Measurements from ENCODE around the gene TUBA8. TPM values are rescaled to one million over a fixed set of nuclear protein-coding genes. Genes with fewer than 3 reads are reported as not detected.
"Not testable (repeated sequence)": the region's sequence is repeated elsewhere in the genome, so short reads cannot be mapped to it uniquely, and the experiment has no call there.

Gene TUBA8
- total RNA-seq, 1 experiment from 2014 or later, result 0.50 TPM

DNA sequence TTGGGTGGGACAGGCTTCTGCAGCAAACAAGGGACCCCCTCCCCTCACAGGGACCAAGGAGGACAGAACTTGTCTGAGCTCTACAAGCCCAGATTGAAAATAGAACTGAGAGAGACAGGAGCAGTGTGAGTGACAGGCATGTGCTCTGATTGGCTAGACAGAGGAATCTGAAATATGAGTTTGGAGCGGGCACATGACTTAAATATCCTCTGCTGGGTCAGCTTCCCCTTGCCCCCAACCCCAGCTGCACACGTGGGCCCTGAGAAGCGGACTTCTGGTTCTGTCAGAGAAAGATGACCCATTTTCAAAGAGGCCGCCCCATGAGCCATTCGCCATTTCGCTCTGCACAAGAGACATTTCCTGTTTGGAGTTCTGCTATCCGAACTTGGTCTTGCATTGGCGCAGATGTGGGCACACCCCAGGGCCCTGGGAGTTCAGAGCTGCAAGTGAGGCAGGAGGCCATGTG is 5.3 kb downstream of the TUBA8 start:
- in situ Hi-C loops (cut with HindIII; ENCODE audit: low pct_unique_long_range_greater_than_20kb, low sequenced_read_pairs), result no loop called here

GRCh38 chr22:18116634-18117033 is 6.0 kb downstream of the TUBA8 start:
- in situ Hi-C loops (cut with HindIII; ENCODE audit: low pct_unique_long_range_greater_than_20kb, low sequenced_read_pairs), result no loop called here
- no peak for DNase-seq (ENCODE audit: low read depth, low spot score)

More for the DNA sequence above, 5.3 kb downstream of the TUBA8 start:
- DNase-seq (ENCODE audit: low read depth, low spot score), result no peak

DNA sequence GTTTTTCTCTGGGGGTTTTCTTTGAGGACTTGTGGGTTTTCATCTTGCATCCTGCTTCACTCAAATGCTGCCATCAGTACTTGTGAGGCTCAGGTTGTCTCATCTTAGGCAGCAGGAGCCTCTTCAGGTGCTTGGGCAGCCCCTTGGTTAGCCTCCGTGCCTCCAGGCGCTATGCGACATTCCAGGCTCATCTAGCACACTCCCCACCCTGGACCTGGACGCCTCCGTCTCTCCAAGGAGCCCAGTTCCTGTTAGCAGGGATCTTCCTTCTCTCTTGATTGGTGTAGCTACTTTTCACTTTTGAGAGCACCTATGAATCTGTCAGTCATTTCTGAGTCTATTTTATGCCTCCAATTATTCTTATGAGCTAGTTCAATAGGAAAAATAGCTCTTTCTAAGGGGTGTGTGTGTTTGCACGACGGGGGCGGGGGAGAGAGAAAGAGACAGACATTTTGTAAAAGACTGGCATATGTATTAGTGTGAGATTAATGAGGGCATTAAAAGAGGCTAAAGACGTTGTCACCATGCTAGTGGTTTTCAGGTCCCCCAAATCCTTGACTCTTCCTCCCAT is 7.8 kb downstream of the TUBA8 start:
- in situ Hi-C loops (cut with HindIII; ENCODE audit: low pct_unique_long_range_greater_than_20kb, low sequenced_read_pairs), result no loop called here
- DNase-seq (ENCODE audit: low read depth, low spot score), result no peak

- in situ Hi-C loops (cut with HindIII; ENCODE audit: low pct_unique_long_range_greater_than_20kb, low sequenced_read_pairs), result no loop called here
- peak; percentile 62 for DNase-seq (ENCODE audit: low read depth, low spot score)
Measured at GRCh38 chr22:18119409-18120110, 9.0 kb downstream of the TUBA8 start.

GRCh38 chr22:18120857-18121256 is 10.2 kb downstream of the TUBA8 start:
- in situ Hi-C loops (cut with HindIII; ENCODE audit: low pct_unique_long_range_greater_than_20kb, low sequenced_read_pairs), result no loop called here
- DNase-seq (ENCODE audit: low read depth, low spot score), result no peak

DNA sequence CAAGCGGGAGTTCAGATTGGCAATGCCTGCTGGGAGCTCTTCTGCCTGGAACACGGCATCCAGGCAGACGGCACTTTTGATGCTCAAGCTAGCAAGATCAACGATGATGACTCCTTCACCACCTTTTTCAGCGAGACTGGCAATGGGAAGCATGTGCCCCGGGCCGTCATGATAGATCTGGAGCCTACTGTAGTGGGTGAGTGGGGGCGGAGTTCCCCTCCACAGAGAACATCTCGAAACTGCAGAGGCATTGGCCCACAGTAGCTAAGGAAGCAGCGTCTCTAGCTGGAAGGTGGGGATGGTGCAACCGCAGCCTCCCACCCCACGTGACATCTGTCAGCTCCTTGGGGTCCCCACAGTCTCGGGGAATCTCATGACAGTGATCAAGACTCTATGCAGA is 10.9 kb downstream of the TUBA8 start:
- DNase-seq (ENCODE audit: low read depth, low spot score), result no peak
- in situ Hi-C loops (cut with HindIII; ENCODE audit: low pct_unique_long_range_greater_than_20kb, low sequenced_read_pairs), result no loop called here

DNA sequence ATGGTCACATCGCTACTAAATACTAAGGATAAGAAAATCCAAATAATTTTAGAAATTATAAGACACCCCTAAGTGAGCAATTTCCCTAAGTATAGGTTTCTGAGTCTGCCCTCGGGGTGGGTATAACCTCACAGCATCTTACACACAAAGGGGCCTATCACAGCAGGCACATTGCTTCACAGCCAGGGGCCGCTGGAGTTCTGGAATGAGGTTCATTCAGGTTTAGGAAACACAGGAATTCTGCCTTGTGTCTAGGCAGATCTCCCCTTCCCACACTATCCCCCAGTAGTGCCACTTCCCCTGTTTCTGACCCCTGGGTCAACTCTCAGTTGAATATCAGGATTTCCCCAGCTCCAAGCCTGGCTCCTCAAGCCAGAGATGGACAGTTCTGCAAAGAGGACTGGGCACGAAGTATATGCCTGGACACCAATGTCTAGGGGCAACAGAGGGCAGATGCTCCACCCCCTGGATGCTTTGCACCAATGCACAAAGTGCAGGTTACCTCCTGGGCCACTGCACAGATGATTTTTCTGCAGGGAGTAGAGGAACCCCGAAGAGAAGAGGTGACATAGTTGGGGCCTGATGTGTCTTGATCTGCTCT is 11.4 kb downstream of the TUBA8 start:
- peak; percentile 49 for DNase-seq (ENCODE audit: low read depth, low spot score)
- in situ Hi-C loops (cut with HindIII; ENCODE audit: low pct_unique_long_range_greater_than_20kb, low sequenced_read_pairs), result no loop called here

DNA sequence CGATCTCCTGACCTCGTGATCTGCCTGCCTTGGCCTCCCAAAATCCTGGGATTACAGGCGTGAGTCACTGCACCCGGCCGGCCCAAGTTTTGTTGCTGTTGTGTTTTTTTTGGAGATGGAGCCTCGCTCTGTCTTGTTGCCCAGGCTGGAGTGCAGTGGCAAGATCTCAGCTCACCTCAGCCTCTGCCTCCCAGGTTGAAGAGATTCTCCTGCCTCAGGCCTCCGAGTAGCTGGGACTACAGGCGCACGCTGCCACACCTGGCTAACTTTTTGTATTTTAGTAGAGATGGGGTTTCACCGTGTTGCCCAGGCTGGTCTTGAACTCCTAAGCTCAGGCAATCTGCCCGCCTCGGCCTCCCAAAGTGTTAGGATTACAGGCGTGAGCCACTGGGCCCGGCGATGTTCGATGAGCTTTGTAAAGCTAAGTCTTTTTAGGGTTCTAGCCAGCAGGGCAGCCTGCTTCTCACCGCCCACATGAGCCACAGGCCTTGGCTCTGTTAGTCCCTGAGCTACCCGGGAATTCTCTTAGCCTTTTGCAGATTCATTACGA is 12.9 kb downstream of the TUBA8 start:
- DNase-seq (ENCODE audit: low read depth, low spot score); in situ Hi-C loops (cut with HindIII; ENCODE audit: low pct_unique_long_range_greater_than_20kb, low sequenced_read_pairs): not testable (repeated sequence)

DNA sequence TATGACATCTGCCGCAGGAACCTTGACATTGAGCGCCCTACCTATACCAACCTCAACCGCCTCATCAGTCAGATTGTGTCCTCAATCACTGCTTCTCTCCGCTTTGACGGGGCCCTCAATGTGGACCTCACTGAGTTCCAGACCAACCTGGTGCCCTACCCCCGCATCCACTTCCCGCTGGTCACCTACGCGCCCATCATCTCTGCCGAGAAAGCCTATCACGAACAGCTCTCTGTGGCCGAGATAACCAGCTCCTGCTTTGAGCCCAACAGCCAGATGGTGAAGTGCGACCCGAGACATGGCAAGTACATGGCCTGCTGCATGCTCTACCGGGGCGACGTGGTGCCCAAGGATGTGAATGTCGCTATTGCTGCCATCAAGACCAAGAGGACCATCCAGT is 16.0 kb downstream of the TUBA8 start:
- in situ Hi-C loops (cut with HindIII; ENCODE audit: low pct_unique_long_range_greater_than_20kb, low sequenced_read_pairs), result no loop called here

GRCh38 chr22:18130018-18130417 is 19.4 kb downstream of the TUBA8 start:
- DNase-seq (ENCODE audit: low read depth, low spot score), result no peak
- in situ Hi-C loops (cut with HindIII; ENCODE audit: low pct_unique_long_range_greater_than_20kb, low sequenced_read_pairs), result no loop called here

More for the DNA sequence above, 16.0 kb downstream of the TUBA8 start:
- DNase-seq (ENCODE audit: low read depth, low spot score), result no peak

DNA sequence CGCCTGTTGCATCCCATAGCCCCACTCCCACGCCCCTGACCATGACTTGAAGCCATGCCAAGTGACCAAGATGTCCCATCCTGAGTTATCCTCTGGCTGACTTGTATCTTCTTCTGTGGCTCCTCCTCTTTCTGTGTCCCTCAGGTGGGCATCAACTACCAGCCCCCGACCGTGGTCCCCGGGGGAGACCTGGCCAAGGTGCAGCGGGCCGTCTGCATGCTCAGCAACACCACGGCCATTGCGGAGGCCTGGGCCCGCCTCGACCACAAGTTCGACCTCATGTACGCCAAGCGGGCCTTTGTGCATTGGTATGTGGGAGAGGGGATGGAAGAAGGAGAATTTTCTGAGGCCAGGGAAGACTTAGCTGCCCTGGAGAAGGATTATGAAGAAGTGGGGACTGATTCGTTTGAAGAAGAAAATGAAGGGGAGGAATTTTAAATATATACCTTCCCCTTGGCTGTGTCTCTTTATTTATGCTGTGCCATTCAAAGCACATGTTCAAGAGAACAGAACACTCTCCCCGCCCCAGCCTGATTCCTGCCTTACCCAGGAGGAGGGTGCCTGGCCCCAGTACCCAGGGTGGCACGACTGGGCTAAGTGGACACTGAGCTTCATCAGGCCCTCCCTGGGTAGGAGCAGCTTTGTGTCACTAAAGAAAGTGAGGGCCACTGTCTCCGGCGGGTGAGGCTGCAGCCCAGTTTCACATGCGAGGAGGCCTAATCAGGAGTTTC is 20.3 kb downstream of the TUBA8 start:
- in situ Hi-C loops (cut with HindIII; ENCODE audit: low pct_unique_long_range_greater_than_20kb, low sequenced_read_pairs), result no loop called here
- no peak for DNase-seq (ENCODE audit: low read depth, low spot score)

DNA sequence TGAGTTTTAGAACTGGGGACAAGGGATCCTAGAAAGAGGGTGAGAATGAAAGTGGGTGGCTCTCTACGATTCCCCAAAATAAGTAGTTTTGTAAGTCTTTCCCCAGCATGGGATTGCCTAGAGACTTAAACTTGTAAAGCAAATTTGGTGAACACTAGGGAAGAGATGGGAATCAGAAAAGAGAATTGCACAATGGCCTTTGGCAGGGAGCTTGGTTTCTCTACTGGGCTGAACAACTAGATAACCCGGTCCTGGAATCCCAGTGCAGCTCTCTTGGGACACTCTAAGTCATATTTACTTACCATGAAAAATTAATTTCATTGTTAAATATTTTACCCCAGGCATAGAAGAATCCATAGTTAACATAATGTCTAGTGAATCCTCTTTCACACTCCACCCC is 22.8 kb downstream of the TUBA8 start:
- in situ Hi-C loops (cut with HindIII; ENCODE audit: low pct_unique_long_range_greater_than_20kb, low sequenced_read_pairs), result no loop called here
- DNase-seq (ENCODE audit: low read depth, low spot score), result no peak

- in situ Hi-C loops (cut with HindIII; ENCODE audit: low pct_unique_long_range_greater_than_20kb, low sequenced_read_pairs), result no loop called here
- no peak for DNase-seq (ENCODE audit: low read depth, low spot score)
Measured at GRCh38 chr22:18136563-18137320, 26.1 kb downstream of the TUBA8 start.

DNA sequence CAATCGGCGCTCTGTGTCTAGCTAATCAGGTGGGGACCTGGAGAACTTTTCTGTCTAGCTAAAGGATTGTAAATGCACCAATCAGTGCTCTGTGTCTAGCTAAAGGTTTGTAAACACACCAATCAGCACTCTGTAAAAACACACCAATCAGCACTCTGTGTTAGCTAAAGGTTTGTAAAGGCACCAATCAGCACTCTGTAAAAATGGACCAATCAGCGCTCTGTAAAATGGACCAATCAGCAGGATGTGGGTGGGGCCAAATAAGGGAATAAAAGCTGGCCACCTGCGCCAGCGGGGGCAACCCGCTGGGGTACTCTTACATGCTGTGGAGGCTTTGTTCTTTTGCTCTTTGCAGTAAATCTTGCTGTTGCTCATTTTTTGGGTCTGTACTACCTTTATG is 30.4 kb downstream of the TUBA8 start:
- in situ Hi-C loops (cut with HindIII; ENCODE audit: low pct_unique_long_range_greater_than_20kb, low sequenced_read_pairs); DNase-seq (ENCODE audit: low read depth, low spot score): not testable (repeated sequence)

- no peak for DNase-seq (ENCODE audit: low read depth, low spot score)
- in situ Hi-C loops (cut with HindIII; ENCODE audit: low pct_unique_long_range_greater_than_20kb, low sequenced_read_pairs), result no loop called here
Measured at GRCh38 chr22:18144105-18144504, 33.5 kb downstream of the TUBA8 start.

DNA sequence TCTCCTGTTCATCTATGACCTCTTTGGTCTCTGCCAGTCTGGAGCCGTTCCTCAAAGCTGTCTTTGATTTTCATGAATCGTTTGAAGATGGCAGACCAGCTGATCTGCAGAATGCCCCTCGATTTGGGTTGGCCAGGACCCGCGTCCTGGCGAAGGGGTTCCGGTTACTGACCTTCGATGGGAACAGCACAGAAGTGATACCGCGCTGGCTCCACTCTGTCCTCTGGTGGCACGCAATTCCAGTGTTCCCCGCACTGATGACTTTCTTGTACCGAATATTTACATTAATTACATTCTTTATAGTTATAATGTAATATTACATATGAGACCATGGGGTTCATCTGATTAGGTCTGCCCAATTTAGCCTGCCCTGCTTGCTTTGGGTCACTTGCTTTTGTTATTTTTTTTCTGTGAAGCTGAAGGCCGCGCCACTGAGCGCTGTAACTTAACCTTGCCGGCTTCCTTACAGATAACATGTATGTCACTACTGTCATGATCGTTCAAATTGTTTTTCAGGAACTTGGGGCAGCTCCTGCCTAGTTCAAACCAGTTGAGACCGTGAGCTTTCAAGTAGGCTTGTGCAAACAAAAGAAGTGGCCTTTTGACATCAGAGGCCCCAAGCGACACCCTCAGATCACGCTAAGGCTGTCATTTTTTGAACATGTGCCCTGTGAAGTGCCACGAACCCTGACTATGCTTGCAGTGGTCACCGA is 35.2 kb downstream of the TUBA8 start:
- in situ Hi-C loops (cut with HindIII; ENCODE audit: low pct_unique_long_range_greater_than_20kb, low sequenced_read_pairs), result no loop called here
- DNase-seq (ENCODE audit: low read depth, low spot score), result no peak

GRCh38 chr22:18146389-18146753 is 35.8 kb downstream of the TUBA8 start:
- no peak for DNase-seq (ENCODE audit: low read depth, low spot score)
- in situ Hi-C loops (cut with HindIII; ENCODE audit: low pct_unique_long_range_greater_than_20kb, low sequenced_read_pairs), result no loop called here

All from SK-MEL-5 (cell line).